TTC549 (cell line): ENCODE data around the gene RASSF4.

Source experiments
- FAIRE-seq: peaks from 2 replicates; lab custom pipeline; 2012; peaks lifted over from hg19 to GRCh38; lab: Jason Lieb, UNC

RASSF4 gene

GRCh38 chr10:44963772-44964633 is 4.4 kb downstream of the RASSF4 start:
- FAIRE-seq: no peak

GRCh38 chr10:44965104-44965503 is 5.5 kb downstream of the RASSF4 start:
- no peak for FAIRE-seq

- no peak for FAIRE-seq
Observed at GRCh38 chr10:44965651-44966097, 6.1 kb downstream of the RASSF4 start.

- no peak for FAIRE-seq
Observed at GRCh38 chr10:44966129-44966815, 6.7 kb downstream of the RASSF4 start.

GRCh38 chr10:44966816-44967509 is 7.4 kb downstream of the RASSF4 start:
- FAIRE-seq: no peak

GRCh38 chr10:44967616-44968015 is 8.0 kb downstream of the RASSF4 start:
- FAIRE-seq: no peak

- no peak for FAIRE-seq
Observed at GRCh38 chr10:44968091-44968490, 8.5 kb downstream of the RASSF4 start.

- FAIRE-seq: no peak
Observed at GRCh38 chr10:44968500-44969400, 9.1 kb downstream of the RASSF4 start.

GRCh38 chr10:44969854-44970253 is 10.3 kb downstream of the RASSF4 start:
- FAIRE-seq: no peak

- no peak for FAIRE-seq
Observed at GRCh38 chr10:44970812-44971395, 11.3 kb downstream of the RASSF4 start.

- FAIRE-seq: no peak
Observed at GRCh38 chr10:44971434-44971833, 11.8 kb downstream of the RASSF4 start.

- FAIRE-seq: no peak
Observed at GRCh38 chr10:44971935-44972757, 12.5 kb downstream of the RASSF4 start.

GRCh38 chr10:44972874-44973306 is 13.3 kb downstream of the RASSF4 start:
- FAIRE-seq: no peak

- FAIRE-seq: no peak
Observed at GRCh38 chr10:44973323-44974081, 13.9 kb downstream of the RASSF4 start.

- FAIRE-seq: no peak
Observed at GRCh38 chr10:44974082-44974627, 14.6 kb downstream of the RASSF4 start.

GRCh38 chr10:44974628-44975430 is 15.2 kb downstream of the RASSF4 start:
- no peak for FAIRE-seq

- no peak for FAIRE-seq
Observed at GRCh38 chr10:44975431-44976331, 16.1 kb downstream of the RASSF4 start.
